Adrenal gland (tissue), 12 donors: ENCODE results near the gene ABCA10. TPM values are rescaled to one million over a fixed set of nuclear protein-coding genes. Genes with fewer than 3 reads are reported as not detected.

Experiments
- DNase-seq, 7 donors: peaks; one replicate each; pipeline ENCODE4 v3.0.0-alpha.2; 2019 to 2020
- H3K27ac ChIP-seq, 5 donors: fragments of 200-600 bp; sonication (generic) in 4 of 5; 1 replicate in 3 of 5; 2 replicates in 2 of 5; pipeline versions ENCODE4 v1.5.1 to v1.8.0; 2016 to 2020; ENCODE audit warnings: mild to moderate bottlenecking in 1 of 5
- H3K27me3 ChIP-seq: fragments of 200-600 bp; 2 replicates; pipeline ENCODE4 v1.8.0; 2021
- H3K36me3 ChIP-seq, 2 donors: fragments of 200-600 bp; replicated peaks in 1 of 2; 1 replicate in 1 of 2; 2 replicates in 1 of 2; pipeline versions ENCODE4 v1.5.1 to v1.8.0; 2018 to 2022
- H3K4me1 ChIP-seq, 2 donors: fragments of 200-600 bp; replicated peaks in 1 of 2; 1 replicate in 1 of 2; 2 replicates in 1 of 2; pipeline versions ENCODE4 v1.5.1 to v1.8.0; 2018 to 2021
- H3K4me3 ChIP-seq, 4 donors: fragments of 200-600 bp; sonication (generic) in 3 of 4; one replicate each; pipeline ENCODE4 v1.5.1; 2016 to 2018
- H3K9me3 ChIP-seq, 3 donors: fragments of 200-600 bp; sonication (generic) in 1 of 3; replicated peaks in 1 of 3; 1 replicate in 2 of 3; 2 replicates in 1 of 3; pipeline versions ENCODE4 v1.5.1 to v1.8.0; 2016 to 2021
- POLR2A ChIP-seq, 2 donors: fragments of 450-650 bp; IDR thresholded peaks; one replicate each; pipeline ENCODE4 v1.6.1; 2017; ENCODE audit warnings: antibody characterized with exemption in 2 of 2, mild to moderate bottlenecking in 2 of 2, moderate library complexity in 1 of 2
- WGBS, 4 donors: extraction: QIAGEN DNeasy Blood & Tissue Kit in 2 of 4; methylation state at CpG; one replicate each; pipeline versions ENCODE4 v1.1.5 to v1.1.7; 2013 to 2017; 5-methylcytosine and 5-hydroxymethylcytosine counted together
- intact Hi-C, 2 donors: fragments of 100-400 bp; cut with DNase I; formaldehyde crosslinking; loops; one replicate each; pipeline versions ENCODE4 v1.14.1 to v1.15.0; 2022 to 2023
- polyA plus RNA-seq, 3 donors: library from polyadenylated mRNA; stranded (reverse); fragments of 200-250 nt in 2 of 3; fragments of 350-450 nt in 1 of 3; fragmentation: Illumina TruSeq in 1 of 3; extraction: RNeasy Lipid Tissue Mini Kit (QIAGEN cat#74804) in 1 of 3; gene quantifications; one replicate each; pipeline ENCODE4 v1.2.3, GENCODE V29; 2013 to 2014
- total RNA-seq, 9 donors: library from RNA; depleted of rRNA in 4 of 9; stranded (reverse); fragments of >200 nt in 4 of 9; fragments of 120-200 nt in 1 of 9; fragmentation: NEBNext Ultra II Directional in 1 of 9; extraction: Animal tissue kit (Norgen Biotek cat#: 25700) in 1 of 9; gene quantifications; one replicate each; pipeline versions ENCODE4 v1.1.0 to v1.2.4, GENCODE V29; 2013 to 2023
- TF ChIP-seq, protein P1 (sequence below), 6 experiments: fragments of 450-650 bp in 4 of 6; fragments of 200-600 bp in 2 of 6; sonication (generic) in 1 of 6; IDR thresholded peaks; 1 replicate in 5 of 6; 2 replicates in 1 of 6; pipeline versions ENCODE4 v1.5.1 to v1.8.0; 2016 to 2021; ENCODE audit warnings: antibody characterized with exemption in 6 of 6, mild to moderate bottlenecking in 2 of 6, moderate library complexity in 1 of 6
- donor health status: healthy with polysubstance abuse.
- donor health status: Bipolar disorder and iron deficiency.
- donor health status: DM: yes; HTN: yes; CAD: no.
- donor health status: DM: no; HTN: no; CAD: no.
- donor health status: DM: no; HTN: no; CAD: no.
- donor health status: DM: yes; HTN: yes; CAD: no.

The ABCA10 gene
- total and polyA plus RNA-seq, 12 donors: 0.24 to 28.2 (median 3.5) TPM

DNA sequence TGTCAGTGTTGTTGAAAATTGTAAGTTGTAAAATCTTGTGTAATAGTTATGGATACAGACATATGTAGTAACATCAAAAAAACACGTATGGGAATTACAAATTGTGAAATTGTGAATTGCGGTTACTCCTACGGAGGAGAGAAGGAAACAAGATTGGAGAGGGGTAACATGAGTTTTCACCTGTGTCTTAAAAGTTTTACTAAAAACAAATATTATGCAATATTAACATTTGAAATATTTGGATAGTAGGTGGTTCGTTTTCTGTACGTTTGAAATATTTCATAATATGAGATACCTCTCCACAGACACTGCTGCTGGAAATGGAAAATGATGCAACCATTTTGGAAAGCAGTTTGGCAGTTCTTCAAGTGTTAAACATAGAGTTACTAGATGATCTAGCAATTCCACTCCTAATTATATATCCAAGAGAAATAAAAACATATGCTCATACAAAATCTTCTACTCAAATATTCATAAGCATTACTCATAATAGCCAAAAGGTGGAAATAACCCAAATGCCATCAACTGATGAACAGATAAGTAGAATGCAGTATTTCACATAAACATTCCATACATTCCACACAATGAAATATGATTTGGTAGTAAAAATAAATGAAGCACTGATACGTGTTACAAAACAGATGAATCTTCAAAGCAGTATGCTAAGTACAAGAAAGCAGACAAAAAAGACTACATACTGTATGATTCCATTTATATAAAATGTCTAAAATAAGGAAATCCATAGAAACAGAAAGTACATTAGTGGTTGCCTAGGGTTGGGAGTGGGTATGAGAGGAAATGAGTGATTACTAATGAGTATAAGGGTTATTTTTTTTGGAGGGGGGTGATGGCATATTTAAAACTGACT, 40.7 kb upstream of the ABCA10 start:
- Histone ChIP-seq H3K27me3 (no peaks in the 10 kb centered on the region), H3K4me3 (no peak overlapping the region), H3K9me3 (no peaks in the 10 kb centered on the region), H3K4me1 (no peaks in the 10 kb centered on the region), H3K27ac (no peak overlapping the region), H3K36me3 (no peaks in the 10 kb centered on the region)
- DNase-seq: no peak
- TF ChIP-seq, protein P1, sequence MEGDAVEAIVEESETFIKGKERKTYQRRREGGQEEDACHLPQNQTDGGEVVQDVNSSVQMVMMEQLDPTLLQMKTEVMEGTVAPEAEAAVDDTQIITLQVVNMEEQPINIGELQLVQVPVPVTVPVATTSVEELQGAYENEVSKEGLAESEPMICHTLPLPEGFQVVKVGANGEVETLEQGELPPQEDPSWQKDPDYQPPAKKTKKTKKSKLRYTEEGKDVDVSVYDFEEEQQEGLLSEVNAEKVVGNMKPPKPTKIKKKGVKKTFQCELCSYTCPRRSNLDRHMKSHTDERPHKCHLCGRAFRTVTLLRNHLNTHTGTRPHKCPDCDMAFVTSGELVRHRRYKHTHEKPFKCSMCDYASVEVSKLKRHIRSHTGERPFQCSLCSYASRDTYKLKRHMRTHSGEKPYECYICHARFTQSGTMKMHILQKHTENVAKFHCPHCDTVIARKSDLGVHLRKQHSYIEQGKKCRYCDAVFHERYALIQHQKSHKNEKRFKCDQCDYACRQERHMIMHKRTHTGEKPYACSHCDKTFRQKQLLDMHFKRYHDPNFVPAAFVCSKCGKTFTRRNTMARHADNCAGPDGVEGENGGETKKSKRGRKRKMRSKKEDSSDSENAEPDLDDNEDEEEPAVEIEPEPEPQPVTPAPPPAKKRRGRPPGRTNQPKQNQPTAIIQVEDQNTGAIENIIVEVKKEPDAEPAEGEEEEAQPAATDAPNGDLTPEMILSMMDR (IDR thresholded peaks at IDR 0.05): no peak
- TF ChIP-seq POLR2A (IDR thresholded peaks at IDR 0.05): no peak
- 81 to 87% (median 84%) methylated on average over 6 of the region's 6 CpGs for WGBS, 4 donors
- intact Hi-C loops: no loop called here

DNA sequence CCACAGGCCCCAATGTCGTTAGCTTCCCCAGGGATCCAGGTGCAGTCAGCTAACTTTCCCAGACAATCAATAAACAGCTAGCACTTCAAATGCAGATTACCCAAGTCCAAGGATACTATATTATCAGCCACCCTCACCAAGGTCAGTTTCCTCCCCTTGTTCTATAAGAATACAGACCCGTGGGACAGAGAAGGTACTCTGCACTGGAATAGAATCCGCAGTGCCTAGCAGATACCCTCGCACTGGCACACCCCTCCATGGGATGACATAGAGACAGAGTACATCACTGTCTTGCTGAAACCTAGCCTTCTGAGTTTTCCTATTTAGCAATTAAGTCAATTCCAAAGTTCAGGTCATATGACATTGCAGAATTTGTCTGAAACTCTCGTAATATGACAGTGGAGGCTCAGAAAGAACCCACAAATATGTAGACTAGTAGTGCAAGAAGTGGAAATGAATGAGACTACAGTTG, 40.0 kb upstream of the ABCA10 start:
- Histone ChIP-seq H3K4me1 (no peaks in the 10 kb centered on the region), H3K27ac (no peak overlapping the region), H3K9me3 (no peaks in the 10 kb centered on the region), H3K27me3 (no peaks in the 10 kb centered on the region), H3K4me3 (no peak overlapping the region), H3K36me3 (no peaks in the 10 kb centered on the region)
- intact Hi-C loops: no loop called here
- no peak for DNase-seq
- no peak for TF ChIP-seq POLR2A (IDR thresholded peaks at IDR 0.05)
- TF ChIP-seq, protein P1 (IDR thresholded peaks at IDR 0.05): no peak
- 85 to 95% (median 86%) methylated on average over 4 to 5 of the region's 5 CpGs for WGBS, 4 donors

DNA sequence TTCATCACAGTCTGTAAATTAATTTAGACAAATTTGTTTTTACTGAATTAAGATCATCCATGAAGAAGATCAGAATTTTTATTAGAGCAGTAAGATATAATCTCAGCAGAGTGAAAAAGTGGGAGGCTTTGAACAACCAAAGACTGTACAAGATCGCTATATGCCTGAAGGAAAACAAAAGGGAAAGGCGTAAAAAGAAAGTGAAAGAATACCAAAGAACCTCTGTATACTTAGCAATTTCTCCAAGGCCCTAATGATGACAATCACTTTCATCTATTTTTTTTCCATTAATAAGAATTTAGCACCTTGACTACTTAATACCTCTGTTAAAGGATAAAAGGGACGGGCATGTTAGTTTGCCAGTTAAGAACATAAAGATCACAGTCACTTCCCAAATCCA, 38.6 kb upstream of the ABCA10 start:
- no peak for TF ChIP-seq POLR2A (IDR thresholded peaks at IDR 0.05)
- TF ChIP-seq, protein P1 (IDR thresholded peaks at IDR 0.05): no peak
- H3K4me3 ChIP-seq: no peak overlapping the region
- no peak overlapping the region for H3K27ac ChIP-seq
- H3K9me3 ChIP-seq: no peaks in the 10 kb centered on the region
- no peaks in the 10 kb centered on the region for H3K4me1 ChIP-seq
- no peaks in the 10 kb centered on the region for H3K36me3 ChIP-seq
- intact Hi-C loops: no loop called here
- DNase-seq: no peak
- WGBS, 4 donors: 79 to 98% (median 95%) methylated on average over 3 of the region's 3 CpGs
- no peaks in the 10 kb centered on the region for H3K27me3 ChIP-seq

DNA sequence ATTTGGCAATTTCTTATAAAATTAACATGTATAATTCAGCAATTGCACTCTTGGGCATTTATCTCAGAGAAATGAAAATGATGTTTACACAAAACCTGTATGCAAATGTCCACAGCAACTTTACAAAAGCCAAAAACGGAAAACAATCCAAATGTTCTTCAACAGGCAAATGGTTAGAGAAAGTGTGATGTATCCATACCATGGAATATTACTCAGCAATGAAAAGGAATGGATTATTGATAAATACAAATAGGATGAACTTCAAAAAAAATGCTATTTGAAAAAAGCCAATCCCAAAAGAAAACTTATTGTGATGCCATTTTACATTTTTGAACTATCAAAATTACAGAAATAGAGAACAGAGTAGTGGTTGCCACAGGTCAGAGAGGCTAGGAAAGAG, 37.2 kb upstream of the ABCA10 start:
- Histone ChIP-seq H3K9me3 (no peaks in the 10 kb centered on the region), H3K4me3 (no peak overlapping the region), H3K36me3 (no peaks in the 10 kb centered on the region), H3K27me3 (no peaks in the 10 kb centered on the region), H3K27ac (no peak overlapping the region), H3K4me1 (no peaks in the 10 kb centered on the region)
- no peak for DNase-seq
- WGBS, 4 donors: 94 to 98% (median 96%) methylated on average over 1 of the region's 1 CpG
- TF ChIP-seq, protein P1 (IDR thresholded peaks at IDR 0.05): no peak
- no peak for TF ChIP-seq POLR2A (IDR thresholded peaks at IDR 0.05)
- intact Hi-C loops: no loop called here
